ENCODE measurements around the gene ZNHIT3.

GRCh38 chr17:36498155-36498554, 11.7 kb downstream of the ZNHIT3 start:
- TF ChIP-seq CTCF (IDR thresholded peaks at IDR 0.05) (no peak), POLR2A (IDR thresholded peaks at IDR 0.05) (no peak), EP300 (IDR thresholded peaks at IDR 0.05) (no peak)
